GM19025 (cell line): Measurements from ENCODE around the gene PRKACB.

ENCODE experiments used
- ATAC-seq: cut with Tn5 transposase; IDR thresholded peaks from one replicate; pipeline ENCODE4 v1.9.1; 2021; ENCODE audit warnings: mild to moderate bottlenecking, low read depth, moderate library complexity; ENCODE audit not compliant: unreplicated experiment

The PRKACB gene

DNA sequence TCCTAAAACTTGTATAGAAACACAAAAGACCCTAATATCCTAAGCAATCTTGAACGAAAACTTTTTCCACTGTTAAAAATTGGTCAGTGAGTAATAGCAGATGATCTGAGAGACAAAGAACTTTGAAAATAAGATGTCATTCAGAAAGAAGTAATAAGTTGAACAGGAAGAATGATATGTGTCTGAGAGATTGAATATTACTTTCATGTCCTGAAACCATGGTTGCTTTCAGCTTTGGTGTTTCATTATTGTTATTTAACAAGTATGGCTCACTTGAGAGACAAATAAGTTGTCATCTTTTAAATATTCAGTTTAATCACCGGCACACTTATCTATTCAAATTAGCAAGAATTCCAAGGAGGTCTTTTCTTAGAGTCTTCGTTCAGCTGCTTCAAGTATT lies 11.4 kb downstream of the PRKACB start:
- no peak for ATAC-seq

DNA sequence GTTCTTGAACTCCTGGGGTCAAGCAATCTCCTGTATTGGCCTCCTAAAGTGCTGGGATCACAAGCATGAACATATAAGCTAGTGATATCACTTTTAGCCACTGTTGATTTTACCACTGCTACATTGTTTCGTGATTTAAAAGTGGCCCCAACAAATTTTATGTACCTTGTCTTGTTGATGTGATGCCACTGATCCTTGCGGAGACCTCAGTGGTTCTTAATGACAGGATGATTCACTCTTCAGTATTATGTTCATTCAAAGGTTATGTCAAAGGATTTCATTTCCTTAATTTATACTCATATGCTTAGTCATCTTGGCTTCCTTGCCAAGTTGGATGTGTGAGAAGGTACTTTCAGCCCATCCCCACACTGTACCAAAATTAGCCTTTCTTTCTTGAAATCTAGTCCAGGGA lies 12.1 kb downstream of the PRKACB start:
- no peak for ATAC-seq

DNA sequence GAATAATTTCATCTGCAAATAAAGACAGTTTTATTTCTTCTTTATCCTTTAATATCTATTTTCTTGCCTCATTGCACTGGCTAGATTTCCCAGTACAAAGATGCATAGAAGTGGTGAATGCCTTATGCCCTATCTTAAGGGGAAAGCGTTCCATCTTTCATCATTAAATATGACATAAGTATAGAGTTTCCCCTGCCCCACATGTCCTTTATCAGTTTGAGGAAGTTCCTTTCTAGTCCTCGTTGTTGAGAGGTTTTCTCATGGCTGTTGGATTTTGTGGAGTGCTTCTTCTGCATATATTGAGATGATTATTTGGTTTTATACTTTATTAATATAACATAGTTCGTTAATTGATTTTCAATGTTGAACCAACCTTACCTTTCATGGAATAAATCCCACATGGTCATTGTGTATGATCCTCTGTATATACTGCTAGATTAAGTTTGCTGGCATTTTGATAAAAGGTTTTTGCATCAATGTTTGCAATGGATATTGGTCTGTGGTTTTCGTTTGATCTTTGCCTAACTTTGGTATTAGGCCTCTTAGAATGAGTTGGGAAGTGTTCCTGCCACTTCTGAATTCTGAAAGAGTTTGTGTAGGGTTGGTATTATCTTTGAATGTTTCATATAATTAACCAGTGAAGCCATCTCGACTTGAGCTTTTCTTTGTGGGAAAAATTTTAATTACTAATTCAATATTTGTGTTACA lies 15.6 kb downstream of the PRKACB start:
- ATAC-seq, result no peak

DNA sequence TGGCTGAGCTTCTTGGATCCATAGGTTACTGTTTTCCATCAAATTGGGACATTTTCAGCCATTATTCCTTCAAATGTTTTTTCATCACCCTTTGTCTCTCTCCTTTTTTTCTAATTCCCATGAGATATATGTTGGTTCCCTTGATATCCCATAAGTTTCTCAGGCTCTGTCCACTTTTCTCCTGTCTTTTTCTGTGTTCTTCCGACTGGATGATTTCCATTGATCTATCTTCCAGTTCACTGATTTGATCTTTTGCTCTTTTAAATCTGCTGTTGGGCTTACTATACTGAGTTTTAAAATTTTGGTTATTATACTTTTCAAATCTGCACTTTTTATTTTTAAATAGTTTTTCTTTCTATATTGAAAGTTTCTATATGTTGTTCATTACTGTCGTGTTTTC lies 18.2 kb downstream of the PRKACB start:
- ATAC-seq, result no peak

DNA sequence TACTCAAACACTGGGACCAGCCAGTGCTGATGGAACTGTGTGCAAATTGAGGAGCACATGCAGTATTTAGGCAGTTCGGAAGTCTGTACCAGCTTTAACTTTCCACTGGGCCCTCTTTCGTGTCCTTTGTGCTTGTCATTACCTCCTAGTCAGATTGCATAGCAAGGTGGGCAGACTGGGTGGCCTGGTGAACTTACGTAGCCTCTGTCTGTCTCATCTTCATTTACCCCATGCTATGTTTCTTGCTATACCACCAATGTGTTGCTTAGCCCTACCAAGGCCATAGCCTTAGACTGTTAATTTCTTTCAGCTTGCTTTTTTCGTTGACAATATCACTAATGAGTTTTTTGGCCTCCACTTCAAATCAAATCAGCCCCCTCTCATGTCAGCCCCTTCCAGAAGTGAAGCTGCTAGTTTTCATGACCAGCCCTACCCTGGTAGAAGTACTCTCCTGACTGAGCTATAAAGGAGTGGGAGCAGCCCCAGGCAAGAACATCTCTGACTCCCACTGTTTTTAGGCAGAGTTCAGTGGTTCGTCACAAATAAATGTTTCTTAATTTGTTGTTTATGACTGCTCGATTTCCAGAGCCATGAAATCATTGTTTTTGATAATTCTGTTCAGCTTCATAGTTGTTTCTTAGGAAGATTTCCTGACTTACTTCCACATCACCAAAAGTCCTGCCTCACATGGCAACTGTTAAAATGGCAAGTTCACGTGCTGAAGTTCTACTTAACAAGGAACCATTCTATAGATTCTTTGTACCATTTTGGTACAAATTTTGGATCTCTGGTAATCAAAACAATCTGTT lies 19.3 kb downstream of the PRKACB start:
- ATAC-seq, result no peak

DNA sequence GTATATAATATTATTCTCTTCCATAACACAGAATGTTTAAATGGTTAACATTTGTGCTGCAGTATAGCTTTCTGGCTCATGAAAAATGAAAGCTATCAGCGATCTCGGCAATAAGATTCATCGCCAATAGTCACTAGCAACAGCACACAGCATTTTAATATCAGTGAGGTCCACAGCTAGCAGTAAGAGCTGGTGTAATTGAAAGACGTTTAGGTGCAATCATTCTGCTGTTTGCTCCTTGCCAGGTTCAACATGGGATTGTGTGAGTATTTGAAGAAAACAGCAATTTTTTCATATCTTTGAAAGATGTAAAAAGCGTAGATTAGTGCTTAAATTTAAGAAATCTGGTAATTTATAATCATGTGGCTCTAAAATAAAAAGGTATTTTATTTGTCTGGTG lies 20.1 kb downstream of the PRKACB start:
- ATAC-seq, result no peak

DNA sequence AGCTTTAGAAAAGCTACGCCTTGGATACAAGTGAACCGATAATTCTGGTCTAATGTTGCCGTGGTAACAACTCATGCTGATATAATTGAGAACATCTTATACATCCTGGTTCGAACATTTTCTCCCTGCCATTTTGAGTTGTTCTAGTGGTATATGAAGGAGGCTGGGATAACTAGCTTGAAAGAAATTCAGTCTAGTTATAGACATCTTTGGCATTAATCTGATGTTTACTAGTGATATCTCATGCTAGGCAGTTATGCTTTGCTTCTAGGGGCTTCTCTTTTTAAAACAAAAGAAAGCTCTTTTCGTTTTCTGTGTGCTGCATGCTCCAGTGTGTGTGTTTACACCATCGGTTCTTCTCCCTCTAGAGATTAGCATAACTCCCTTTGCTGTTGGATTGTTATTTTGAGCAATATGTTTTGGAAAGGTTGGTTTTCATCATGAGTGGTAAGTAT lies 20.5 kb downstream of the PRKACB start:
- no peak for ATAC-seq

DNA sequence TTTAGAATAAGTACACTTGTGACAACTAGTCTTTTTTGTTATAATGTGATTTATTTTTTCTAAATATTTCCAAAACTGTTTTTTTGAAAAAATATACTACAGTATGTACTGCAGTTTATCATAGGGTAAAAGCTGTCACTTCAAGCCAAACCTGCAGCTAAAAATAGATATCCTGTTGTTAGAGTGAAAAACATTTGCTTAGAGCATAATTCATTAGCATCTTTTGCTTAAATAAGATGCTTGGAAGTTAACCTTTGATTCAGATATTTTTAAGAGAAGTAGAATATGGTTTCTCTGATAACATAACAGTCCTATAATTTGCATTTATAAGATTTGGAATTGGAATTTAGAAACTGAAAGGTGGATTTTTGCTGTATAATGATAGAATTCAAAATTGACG lies 21.5 kb downstream of the PRKACB start:
- no peak for ATAC-seq

DNA sequence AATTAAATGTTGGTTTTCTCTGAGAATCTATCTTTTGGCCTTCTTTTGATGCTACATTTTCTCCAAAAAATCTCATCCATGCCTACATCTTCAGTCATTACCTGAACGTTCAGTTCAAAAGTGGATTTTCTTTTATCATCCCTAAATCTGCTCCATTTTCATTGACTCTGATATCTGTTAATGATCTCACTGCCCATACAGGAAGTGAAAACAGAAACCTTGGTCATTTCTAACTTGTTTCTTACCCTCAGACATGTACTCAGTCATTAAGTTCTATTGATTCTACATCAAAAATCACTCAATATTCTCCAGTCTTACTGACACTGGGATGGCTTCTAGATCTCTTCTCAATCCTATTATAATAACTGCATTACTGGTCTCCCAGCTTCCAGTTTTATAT lies 22.7 kb downstream of the PRKACB start:
- ATAC-seq, result peak; percentile 87

DNA sequence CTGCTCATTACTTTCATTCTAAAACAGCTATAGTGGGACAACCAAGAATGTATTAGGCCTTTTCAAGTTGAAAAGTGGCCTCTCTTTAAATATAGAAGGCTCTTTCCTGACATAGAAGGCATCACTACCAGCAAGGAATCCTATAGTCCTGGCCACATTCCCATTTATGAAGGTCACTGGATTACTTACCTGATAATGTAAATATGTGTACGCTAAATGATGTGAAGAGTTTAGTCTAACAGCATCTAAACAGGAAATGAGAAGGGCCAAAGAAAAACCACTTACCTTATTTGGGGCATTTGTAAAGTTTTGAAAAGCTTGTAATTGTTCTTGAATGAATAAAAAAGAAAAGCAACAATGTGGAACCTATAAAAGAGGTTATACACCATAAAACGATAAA lies 24.7 kb downstream of the PRKACB start:
- ATAC-seq, result no peak

DNA sequence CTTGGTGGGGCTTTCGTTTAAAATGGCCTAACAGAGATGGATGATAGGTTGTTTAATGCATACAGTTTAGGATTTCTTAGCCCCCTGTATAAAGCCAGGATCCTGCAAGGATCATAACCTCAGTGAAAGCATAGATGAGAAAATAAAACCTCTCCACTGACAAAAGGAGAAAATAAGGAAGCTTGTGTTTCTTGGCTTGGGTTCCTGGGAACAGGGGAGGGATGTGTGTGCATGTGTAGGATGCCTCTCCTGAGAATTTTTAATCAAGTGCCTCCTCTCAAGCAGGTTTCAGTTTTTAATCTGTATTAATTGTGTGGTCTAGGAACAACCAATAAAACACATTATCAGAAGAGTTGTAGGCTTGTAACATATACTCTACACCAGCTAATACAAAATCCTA lies 26.1 kb downstream of the PRKACB start:
- no peak for ATAC-seq

DNA sequence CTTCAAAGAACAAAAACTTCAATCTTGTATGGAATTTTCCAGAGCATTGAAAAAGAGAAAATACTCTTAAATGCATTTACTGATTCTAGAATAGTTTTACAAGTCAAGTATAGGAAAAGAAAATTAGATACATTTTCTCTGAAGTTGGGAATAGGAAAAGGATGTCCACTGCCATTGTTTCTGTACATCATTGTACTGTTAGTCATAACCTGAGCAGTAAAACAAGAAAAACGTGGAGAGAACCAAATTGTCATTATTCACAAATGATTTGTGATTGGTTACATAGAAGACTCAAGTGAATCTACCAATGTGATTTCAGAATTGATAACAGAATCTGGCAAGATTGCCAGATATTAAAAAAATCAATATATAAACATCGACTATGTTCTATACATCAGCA lies 27.4 kb downstream of the PRKACB start:
- no peak for ATAC-seq

DNA sequence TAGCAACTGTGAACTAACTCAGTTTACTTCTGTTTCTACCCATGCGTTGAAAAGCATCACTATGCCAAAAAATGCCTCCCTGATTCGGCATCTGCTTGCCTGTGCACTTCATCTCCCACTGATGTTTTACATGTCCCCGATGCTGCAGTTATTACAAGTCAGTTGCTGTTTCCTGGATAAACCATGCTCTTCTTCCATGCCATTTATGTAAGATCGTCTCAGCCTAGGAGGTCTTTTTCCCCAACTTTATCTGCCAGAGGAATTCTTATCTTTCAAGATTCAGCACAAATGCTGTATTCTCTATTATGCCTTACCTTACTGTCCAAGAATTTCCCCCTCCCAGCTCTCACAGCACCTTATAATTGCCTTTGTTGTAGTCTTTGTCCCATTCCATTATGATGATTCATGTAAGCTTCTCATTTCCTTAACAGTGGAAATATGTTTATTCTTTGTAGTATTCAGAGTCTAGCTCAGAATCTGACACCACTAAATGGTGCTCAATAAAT lies 30.0 kb downstream of the PRKACB start:
- no peak for ATAC-seq

DNA sequence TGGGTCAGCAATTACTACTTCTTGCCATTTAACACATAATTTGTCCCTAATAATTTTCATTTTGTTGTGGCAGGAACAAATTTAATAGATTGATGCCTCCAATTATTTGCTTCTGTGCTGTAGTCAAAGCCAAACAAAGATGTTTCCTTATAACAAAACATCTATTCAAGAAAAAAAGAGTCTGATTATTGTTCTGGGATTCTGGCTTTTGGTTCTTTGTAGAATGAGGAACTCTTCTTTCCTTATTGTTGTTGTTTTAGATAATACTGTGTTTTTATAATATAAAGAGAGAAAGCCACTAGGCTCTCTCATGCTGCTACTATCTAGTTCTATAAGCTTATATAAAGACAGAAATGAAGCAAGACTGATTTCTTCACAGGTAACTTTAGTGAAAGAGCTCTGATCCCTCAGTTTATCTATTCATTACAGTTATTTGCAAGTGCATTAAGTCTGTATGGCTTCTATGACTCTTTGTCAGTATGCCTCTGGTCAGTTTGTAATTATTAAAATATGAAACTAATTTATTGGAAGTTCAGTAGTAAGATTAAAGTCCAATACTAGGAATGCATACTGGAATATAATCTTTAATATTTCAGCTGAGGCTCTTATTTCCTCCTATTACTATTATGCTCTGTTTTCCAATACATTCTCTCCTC lies 37.4 kb downstream of the PRKACB start:
- no peak for ATAC-seq

DNA sequence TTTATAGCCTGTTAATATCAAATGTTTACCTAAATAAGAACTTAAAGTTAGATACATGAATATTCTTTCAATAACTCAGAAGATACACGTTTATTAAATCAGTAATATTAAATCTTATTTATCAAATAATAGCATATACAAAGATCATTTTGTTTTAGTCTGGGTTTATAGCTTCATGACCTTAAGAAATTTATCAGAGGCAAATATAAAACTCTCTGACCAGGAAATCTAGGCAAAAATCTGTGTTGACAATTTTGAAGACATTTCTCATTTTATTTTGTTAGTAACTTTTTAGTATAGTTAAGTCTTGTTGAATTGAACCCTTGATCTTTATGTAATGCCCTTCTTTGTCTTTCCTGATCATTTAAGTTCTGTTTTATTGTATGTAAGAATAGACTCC lies 46.4 kb downstream of the PRKACB start:
- ATAC-seq, result no peak

DNA sequence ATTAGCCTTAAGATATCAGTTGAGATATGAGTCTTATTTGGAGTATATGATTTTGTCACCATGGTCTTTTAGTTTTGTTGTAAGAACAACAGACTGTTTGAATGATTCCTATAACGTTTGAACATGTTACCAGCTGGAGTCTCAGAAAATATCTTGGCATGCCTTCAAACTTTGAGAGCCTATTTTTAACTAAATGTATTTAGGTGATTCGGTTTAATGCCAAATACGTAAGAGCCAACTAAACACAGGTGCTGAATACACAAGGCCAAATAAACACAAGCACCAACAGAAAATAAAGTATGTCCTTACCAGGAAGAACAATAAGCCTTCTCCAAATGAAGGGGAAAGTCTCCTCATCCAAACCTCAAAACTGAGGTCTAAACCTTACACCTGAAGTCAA lies 48.6 kb downstream of the PRKACB start:
- no peak for ATAC-seq

DNA sequence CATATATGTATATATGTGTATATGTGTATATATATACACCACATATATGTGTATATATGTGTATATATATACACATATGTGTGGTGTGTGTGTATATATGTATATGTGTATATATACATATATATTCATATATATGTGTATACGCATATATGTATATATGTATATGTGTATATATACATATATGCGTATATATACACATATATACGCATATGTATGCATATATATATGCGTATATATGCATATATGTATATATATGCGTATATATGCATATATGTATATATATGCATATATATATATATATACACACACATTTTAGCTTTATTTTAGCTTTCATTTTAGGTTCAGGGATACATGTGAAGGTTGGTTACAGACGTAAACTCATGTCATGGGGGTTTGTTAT lies 54.8 kb downstream of the PRKACB start:
- ATAC-seq, result no peak

DNA sequence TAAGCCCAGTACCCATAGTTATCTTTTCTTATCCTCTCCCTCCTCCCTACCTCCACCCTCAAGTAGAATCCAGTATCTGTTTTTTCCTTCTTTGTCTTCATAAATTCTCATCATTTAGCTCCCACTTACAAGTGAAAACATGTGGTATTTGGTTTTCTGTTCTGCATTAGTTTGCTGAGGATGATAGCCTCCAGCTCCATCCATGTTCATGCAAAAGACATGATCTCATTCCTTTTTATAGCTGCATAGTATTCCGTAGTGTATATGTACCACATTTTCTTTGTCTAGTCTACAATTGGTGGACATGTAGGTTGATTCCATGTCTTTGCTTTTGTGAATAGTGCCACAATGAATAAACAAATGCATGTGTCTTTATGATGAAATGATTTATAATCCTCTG lies 55.2 kb downstream of the PRKACB start:
- ATAC-seq, result no peak

DNA sequence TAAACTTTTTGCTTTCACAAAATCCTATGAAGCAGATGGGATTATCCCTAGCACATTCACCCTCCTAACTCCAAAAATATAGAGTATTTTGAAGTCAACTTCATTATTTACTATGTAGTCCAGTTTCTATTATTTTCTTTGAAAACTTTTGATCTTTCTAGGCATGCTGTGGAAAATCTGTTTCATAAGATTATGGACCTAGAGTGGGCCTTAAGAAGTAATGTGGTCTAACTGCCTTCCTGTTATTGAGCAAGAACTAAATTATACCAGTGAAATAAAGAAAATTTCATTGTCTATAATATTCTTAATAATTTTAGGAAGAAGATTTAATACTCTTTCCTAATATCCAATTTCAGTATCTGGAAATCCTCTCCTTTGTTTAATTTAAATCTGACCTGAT lies 58.1 kb downstream of the PRKACB start:
- ATAC-seq, result no peak

DNA sequence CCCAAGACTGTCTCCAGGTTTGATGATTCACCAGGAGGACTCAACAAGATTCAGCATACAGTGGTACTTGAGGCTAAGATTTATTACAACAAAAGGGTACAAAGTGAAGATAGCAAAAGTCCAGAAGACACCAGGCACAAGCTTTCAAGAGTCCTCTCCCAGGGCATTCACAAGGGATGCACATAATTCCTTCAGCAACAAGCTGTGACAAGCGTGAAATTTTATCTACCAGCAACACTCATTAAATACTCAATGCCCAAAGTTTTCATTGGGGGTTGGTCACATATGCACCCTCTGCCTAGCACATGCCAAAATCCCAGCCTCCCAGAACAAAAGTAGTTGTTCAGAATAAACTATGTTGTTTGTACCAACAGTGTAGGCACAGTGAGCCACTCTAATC lies 62.3 kb downstream of the PRKACB start:
- no peak for ATAC-seq

DNA sequence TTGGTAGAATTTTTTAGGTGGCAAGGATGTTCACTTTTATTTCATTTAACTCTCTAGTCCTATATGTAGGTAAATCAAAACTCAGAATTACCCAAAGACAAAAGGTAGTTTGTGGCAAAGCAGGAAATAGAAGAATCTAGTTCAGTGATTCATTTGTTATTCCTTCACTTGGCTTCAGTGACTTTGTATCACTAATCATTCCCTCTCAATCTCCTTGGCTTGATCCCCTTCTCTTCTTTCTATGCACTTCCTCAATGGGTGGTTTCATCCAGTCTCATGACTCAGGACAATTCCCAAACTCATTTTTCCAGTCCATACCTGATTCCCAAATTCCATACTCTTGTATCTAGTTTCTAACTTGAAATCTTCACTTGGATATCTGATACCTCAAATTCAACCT lies 64.9 kb downstream of the PRKACB start:
- ATAC-seq, result no peak
